GM19397 (cell line): ENCODE measurements around the gene HMCN1.
A peak's percentile ranks its signal among the peaks of the same experiment; 100 is the strongest.

Experiments
- ATAC-seq: cut with Tn5 transposase; IDR thresholded peaks from one replicate; pipeline ENCODE4 v1.9.1; 2021; ENCODE audit warnings: mild to moderate bottlenecking, moderate library complexity; ENCODE audit not compliant: unreplicated experiment

The HMCN1 gene

GRCh38 chr1:186002406-186002805, 268.2 kb downstream of the HMCN1 start:
- ATAC-seq, result no peak

GRCh38 chr1:186009039-186009737, 275.0 kb downstream of the HMCN1 start:
- no peak for ATAC-seq

GRCh38 chr1:186014370-186015037, 280.3 kb downstream of the HMCN1 start:
- no peak for ATAC-seq

- no peak for ATAC-seq
Measured at GRCh38 chr1:186016856-186017255, 282.7 kb downstream of the HMCN1 start.

- ATAC-seq, result no peak
Measured at GRCh38 chr1:186022184-186022583, 288.0 kb downstream of the HMCN1 start.

- no peak for ATAC-seq
Measured at GRCh38 chr1:186026946-186027345, 292.8 kb downstream of the HMCN1 start.

GRCh38 chr1:186027621-186028020, 293.4 kb downstream of the HMCN1 start:
- no peak for ATAC-seq

GRCh38 chr1:186030453-186030852, 296.3 kb downstream of the HMCN1 start:
- ATAC-seq, result no peak

- no peak for ATAC-seq
Measured at GRCh38 chr1:186033847-186034271, 299.7 kb downstream of the HMCN1 start.

GRCh38 chr1:186042230-186042629, 308.0 kb downstream of the HMCN1 start:
- no peak for ATAC-seq

GRCh38 chr1:186043296-186043695, 309.1 kb downstream of the HMCN1 start:
- no peak for ATAC-seq

- no peak for ATAC-seq
Measured at GRCh38 chr1:186044079-186044685, 310.0 kb downstream of the HMCN1 start.

- no peak for ATAC-seq
Measured at GRCh38 chr1:186046437-186047211, 312.4 kb downstream of the HMCN1 start.

- no peak for ATAC-seq
Measured at GRCh38 chr1:186050360-186050759, 316.2 kb downstream of the HMCN1 start.

- ATAC-seq, result no peak
Measured at GRCh38 chr1:186054003-186054402, 319.8 kb downstream of the HMCN1 start.

GRCh38 chr1:186054932-186055331, 320.7 kb downstream of the HMCN1 start:
- no peak for ATAC-seq

GRCh38 chr1:186055846-186056245, 321.7 kb downstream of the HMCN1 start:
- no peak for ATAC-seq

- ATAC-seq, result no peak
Measured at GRCh38 chr1:186057086-186057485, 322.9 kb downstream of the HMCN1 start.

GRCh38 chr1:186059311-186059710, 325.1 kb downstream of the HMCN1 start:
- ATAC-seq, result peak; percentile 55

- no peak for ATAC-seq
Measured at GRCh38 chr1:186059752-186060151, 325.6 kb downstream of the HMCN1 start.

GRCh38 chr1:186060226-186060625, 326.0 kb downstream of the HMCN1 start:
- no peak for ATAC-seq
